GM21447 (cell line): ENCODE data around the gene SYNGR3.

Source experiments
- ATAC-seq: cut with Tn5 transposase; IDR thresholded peaks from one replicate; pipeline ENCODE4 v1.9.1; 2021; ENCODE audit not compliant: unreplicated experiment

Gene SYNGR3

GRCh38 chr16:1976951-1977874, 12.6 kb upstream of the SYNGR3 start:
- no peak for ATAC-seq

- ATAC-seq = no peak
Observed at GRCh38 chr16:1977875-1978268, 11.9 kb upstream of the SYNGR3 start.

GRCh38 chr16:1978476-1979120, 11.2 kb upstream of the SYNGR3 start:
- no peak for ATAC-seq

GRCh38 chr16:1979271-1980029, 10.3 kb upstream of the SYNGR3 start:
- ATAC-seq = no peak

GRCh38 chr16:1980030-1980769, 9.6 kb upstream of the SYNGR3 start:
- ATAC-seq = no peak

- no peak for ATAC-seq
Observed at GRCh38 chr16:1980770-1981087, 9.0 kb upstream of the SYNGR3 start.

- no peak for ATAC-seq
Observed at GRCh38 chr16:1981398-1981836, 8.4 kb upstream of the SYNGR3 start, which contains the start of gene NOXO1. Gene NOXO1 (minus strand): TSS chr16:1981469. CDS start chr16:1981179, 290 bp downstream.

GRCh38 chr16:1982013-1982433, 7.7 kb upstream of the SYNGR3 start:
- no peak for ATAC-seq

GRCh38 chr16:1982991-1983543, 6.7 kb upstream of the SYNGR3 start:
- no peak for ATAC-seq

- ATAC-seq = peak; percentile 66
Observed at GRCh38 chr16:1983544-1984346, 6.0 kb upstream of the SYNGR3 start, which contains the start of gene GFER. Gene GFER (plus strand): TSS chr16:1984193. CDS start chr16:1984219, 26 bp downstream.

- ATAC-seq = peak; percentile 2
Observed at GRCh38 chr16:1984347-1985225, 5.2 kb upstream of the SYNGR3 start.

GRCh38 chr16:1985466-1986150, 4.2 kb upstream of the SYNGR3 start:
- no peak for ATAC-seq

GRCh38 chr16:1987198-1987597, 2.6 kb upstream of the SYNGR3 start:
- no peak for ATAC-seq

GRCh38 chr16:1990101-1990350, 256 bp downstream of the SYNGR3 start:
- ATAC-seq = no peak

- peak; percentile 6 for ATAC-seq
Observed at GRCh38 chr16:1990351-1991134, 773 bp downstream of the SYNGR3 start.

GRCh38 chr16:1991135-1991551, 1.4 kb downstream of the SYNGR3 start:
- ATAC-seq = peak; percentile 40

- no peak for ATAC-seq
Observed at GRCh38 chr16:1991588-1991947, 1.8 kb downstream of the SYNGR3 start.
